Left ventricle myocardium inferior (tissue), 1 donor: ENCODE data around the gene FXYD1. TPM values are rescaled to one million over a fixed set of nuclear protein-coding genes. Genes with fewer than 3 reads are reported as not detected.

Source experiments
- DNase-seq: peaks from one replicate; pipeline ENCODE4 v3.0.0-alpha.2; 2020
- H3K27ac ChIP-seq: fragments of 200-600 bp; replicated peaks from 2 replicates; pipeline ENCODE4 v1.8.0; 2021
- H3K27me3 ChIP-seq: fragments of 200-600 bp; 2 replicates; pipeline ENCODE4 v1.8.0; 2021; ENCODE audit warnings: low read depth
- H3K36me3 ChIP-seq: fragments of 200-600 bp; 2 replicates; pipeline ENCODE4 v1.8.0; 2021
- H3K4me1 ChIP-seq: fragments of 200-600 bp; 2 replicates; pipeline ENCODE4 v1.8.0; 2021
- H3K4me3 ChIP-seq: fragments of 200-600 bp; 2 replicates; pipeline ENCODE4 v1.8.0; 2021; ENCODE audit warnings: mild to moderate bottlenecking, moderate library complexity
- H3K9me3 ChIP-seq: fragments of 200-600 bp; replicated peaks from 2 replicates; pipeline ENCODE4 v1.8.0; 2021
- intact Hi-C: fragments of 100-400 bp; cut with micrococcal nuclease; formaldehyde crosslinking; loops from one replicate; pipeline ENCODE4 v1.11.0; 2022
- long read RNA-seq: library from polyadenylated mRNA; unstranded; transcript quantifications from one replicate; pipeline ENCODE4 v2.0.0, GENCODE V29; 2021
- total RNA-seq: library from RNA; stranded (reverse); fragmentation: NEBNext Ultra II Directional; extraction: Animal tissue kit (Norgen Biotek cat#: 25700); gene quantifications from one replicate; pipeline ENCODE4 v1.2.1, GENCODE V29; 2021
- TF ChIP-seq, protein P1 (sequence below): fragments of 200-600 bp; IDR thresholded peaks from 2 replicates; pipeline ENCODE4 v1.8.0; 2021; ENCODE audit warnings: antibody characterized with exemption, mild to moderate bottlenecking, borderline replicate concordance
- donor health status: DM: no; HTN: yes; CAD: no; lungs with severe emphysema.

Gene FXYD1
- 509 TPM for total RNA-seq
- long read RNA-seq, transcript FXYD1-202 (8 exons, 594 nt), result minor isoform, 5 of 192 reads
- long read RNA-seq, transcript FXYD1-206 (8 exons, 486 nt), result major isoform, 68 of 192 reads
- long read RNA-seq, transcript FXYD1-211 (8 exons, 690 nt), result minor isoform, 6 of 192 reads
- long read RNA-seq, transcript FXYD1-201 (8 exons, 592 nt), result minor isoform, 47 of 192 reads
- long read RNA-seq, partial matches to known transcripts, result 57 of 192 reads
- long read RNA-seq, other reads (novel, unspliced or antisense), result 6 of 192 reads

DNA sequence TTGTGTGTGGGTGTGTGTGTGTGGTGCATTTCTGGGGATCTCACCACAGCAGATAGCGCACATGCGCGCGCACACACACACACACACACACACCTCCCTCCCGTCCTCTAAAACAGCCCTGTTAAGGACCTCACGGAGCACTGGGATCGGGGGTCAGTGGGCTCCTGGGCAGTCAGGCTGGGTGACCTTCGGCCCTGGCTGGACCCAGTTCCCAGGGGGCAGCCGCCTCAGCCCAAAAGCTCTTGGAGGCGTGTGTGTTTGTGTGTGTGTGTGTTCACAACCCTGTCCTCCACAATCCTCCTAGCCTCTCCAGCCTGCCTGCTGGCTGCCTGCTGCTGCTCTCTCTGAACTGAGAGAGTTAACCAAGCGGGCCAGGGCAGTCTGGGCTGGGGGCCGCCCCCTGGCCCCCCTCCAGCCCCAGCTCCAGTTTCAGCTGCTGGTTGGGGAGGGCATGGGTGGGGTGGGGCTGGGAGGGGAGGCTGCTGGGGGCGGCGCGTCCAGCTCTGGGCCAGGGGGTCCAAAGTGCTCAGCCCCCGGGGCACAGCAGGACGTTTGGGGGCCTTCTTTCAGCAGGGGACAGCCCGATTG, at the start of gene FXYD1:
TSS of gene FXYD1 (plus strand) at position 520 of the 588 bp plus-strand sequence. CDS start 1,256 bp downstream, outside the sequence.
- peaks cover 76% of the 10 kb centered on the region for H3K4me1 ChIP-seq
- intact Hi-C loops, result no loop called here
- H3K27ac ChIP-seq, result peak within 1 kb of the TSS; percentile 97
- TF ChIP-seq, protein P1, sequence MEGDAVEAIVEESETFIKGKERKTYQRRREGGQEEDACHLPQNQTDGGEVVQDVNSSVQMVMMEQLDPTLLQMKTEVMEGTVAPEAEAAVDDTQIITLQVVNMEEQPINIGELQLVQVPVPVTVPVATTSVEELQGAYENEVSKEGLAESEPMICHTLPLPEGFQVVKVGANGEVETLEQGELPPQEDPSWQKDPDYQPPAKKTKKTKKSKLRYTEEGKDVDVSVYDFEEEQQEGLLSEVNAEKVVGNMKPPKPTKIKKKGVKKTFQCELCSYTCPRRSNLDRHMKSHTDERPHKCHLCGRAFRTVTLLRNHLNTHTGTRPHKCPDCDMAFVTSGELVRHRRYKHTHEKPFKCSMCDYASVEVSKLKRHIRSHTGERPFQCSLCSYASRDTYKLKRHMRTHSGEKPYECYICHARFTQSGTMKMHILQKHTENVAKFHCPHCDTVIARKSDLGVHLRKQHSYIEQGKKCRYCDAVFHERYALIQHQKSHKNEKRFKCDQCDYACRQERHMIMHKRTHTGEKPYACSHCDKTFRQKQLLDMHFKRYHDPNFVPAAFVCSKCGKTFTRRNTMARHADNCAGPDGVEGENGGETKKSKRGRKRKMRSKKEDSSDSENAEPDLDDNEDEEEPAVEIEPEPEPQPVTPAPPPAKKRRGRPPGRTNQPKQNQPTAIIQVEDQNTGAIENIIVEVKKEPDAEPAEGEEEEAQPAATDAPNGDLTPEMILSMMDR, result no peak
- no peaks in the 10 kb centered on the region for H3K9me3 ChIP-seq
- H3K4me3 ChIP-seq, result peak within 1 kb of the TSS; percentile 69
- H3K36me3 ChIP-seq, result no peaks in the 10 kb centered on the region
- DNase-seq, result peak; percentile 78
- H3K27me3 ChIP-seq, result peaks cover 31% of the 10 kb centered on the region

DNA sequence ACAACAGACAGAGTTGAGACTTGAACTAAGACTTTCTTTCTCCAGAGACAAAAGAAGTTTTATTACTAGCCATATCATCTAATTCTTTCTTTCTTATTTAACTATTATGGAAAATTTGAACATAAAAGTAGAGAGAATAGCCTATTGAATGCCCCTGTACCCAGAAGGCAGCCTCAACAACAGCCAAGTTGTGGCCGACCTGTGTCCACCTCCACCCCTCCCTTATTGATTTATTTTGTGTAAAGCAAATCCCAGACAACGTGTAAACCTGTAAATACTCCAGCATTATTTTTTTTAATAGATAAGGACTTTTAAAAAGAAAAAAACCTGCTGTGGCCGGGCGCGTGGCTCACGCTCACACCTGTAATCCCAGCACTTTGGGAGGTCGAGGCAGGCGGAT, 49.1 kb upstream of the FXYD1 start:
- Histone ChIP-seq H3K4me1 (peaks cover 9% of the 10 kb centered on the region), H3K27me3 (peaks cover 39% of the 10 kb centered on the region)
- intact Hi-C loops, result no loop called here

DNA sequence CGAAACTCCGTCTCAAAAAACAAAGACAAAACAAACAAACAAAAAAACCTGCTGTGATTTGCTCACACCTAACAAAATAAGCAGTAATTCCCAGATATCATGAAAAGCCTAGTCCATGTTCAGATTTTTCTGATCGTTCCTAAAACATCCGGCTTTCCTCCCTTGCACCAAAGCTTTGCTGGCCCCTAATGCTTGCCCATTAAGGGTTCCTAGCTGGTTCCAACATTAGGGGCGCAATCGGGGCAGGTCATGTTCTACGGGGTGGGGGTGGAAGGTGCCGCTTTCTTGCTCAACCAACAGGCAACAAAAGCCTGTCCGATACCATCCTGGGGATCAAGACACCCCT, 48.5 kb upstream of the FXYD1 start:
- no peaks in the 10 kb centered on the region for H3K9me3 ChIP-seq
- H3K4me1 ChIP-seq, result peaks cover 9% of the 10 kb centered on the region
- intact Hi-C loops, result no loop called here
- H3K4me3 ChIP-seq, result no peak overlapping the region
- H3K27ac ChIP-seq, result no peak overlapping the region
- peaks cover 39% of the 10 kb centered on the region for H3K27me3 ChIP-seq
- no peaks in the 10 kb centered on the region for H3K36me3 ChIP-seq
- DNase-seq, result no peak
- TF ChIP-seq, protein P1, result no peak

More for the DNA sequence above, 49.1 kb upstream of the FXYD1 start:
- Histone ChIP-seq H3K36me3 (no peaks in the 10 kb centered on the region), H3K4me3 (no peak overlapping the region), H3K9me3 (no peaks in the 10 kb centered on the region), H3K27ac (no peak overlapping the region)
- no peak for DNase-seq
- TF ChIP-seq, protein P1, result no peak

DNA sequence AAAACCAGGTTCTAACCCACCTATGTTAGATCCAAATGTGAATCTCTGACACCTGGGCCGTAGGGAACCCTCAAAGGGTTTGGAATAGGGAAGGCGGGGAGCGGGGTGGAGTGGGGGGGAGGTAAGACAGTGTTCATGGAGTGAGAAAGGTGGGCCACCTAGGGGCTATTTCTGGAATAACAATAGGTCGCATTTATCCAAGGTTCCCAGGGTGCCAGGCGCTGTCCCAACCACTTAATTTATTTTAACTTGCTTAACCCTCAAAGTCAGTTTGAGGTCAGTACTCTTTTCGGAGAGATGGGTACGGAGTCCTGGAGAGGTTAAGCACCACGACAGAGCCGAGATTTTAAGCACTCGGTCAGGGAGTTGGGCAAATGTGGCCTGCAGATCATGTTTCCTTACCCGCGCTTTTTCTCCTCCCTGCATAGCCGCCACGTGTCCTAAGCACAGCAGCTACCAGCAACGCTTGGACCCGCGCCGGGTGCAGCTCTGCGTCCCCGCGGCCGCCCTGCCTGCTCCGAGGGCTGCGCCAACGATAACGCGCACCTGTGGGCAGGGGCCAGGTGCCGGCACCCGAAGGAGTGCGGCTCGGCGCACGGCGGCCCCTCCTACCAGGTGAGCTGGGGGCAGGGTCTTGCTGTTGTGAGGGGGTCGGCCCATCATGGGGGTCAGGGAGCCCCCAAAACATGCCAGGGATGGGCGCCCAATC, 48.0 kb upstream of the FXYD1 start:
- H3K36me3 ChIP-seq, result no peaks in the 10 kb centered on the region
- peaks cover 9% of the 10 kb centered on the region for H3K4me1 ChIP-seq
- intact Hi-C loops, result no loop called here
- DNase-seq, result no peak
- TF ChIP-seq, protein P1, result peak; percentile 73
- H3K27me3 ChIP-seq, result peaks cover 39% of the 10 kb centered on the region
- no peaks in the 10 kb centered on the region for H3K9me3 ChIP-seq
- peak overlapping the region; percentile 38 for H3K4me3 ChIP-seq
- H3K27ac ChIP-seq, result no peak overlapping the region

DNA sequence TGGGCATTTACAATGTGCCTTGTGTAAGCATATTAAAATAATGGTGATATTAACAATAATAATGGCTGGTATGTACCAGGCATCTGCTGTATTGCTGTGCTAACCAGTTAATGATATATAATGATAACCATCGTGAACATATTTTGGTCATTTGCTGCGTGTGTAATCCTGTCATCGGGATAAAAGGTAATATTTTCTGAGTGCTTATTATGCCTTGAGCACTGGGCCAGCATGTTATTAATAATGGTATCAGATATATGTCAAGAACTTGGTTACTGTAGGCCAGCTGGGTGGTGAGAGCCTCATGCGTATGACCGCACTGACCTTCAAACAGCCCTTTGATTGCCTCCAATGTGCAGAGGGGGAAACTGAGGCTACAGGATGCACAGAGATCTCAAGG, 45.2 kb upstream of the FXYD1 start:
- Histone ChIP-seq H3K4me3 (no peak overlapping the region), H3K36me3 (no peaks in the 10 kb centered on the region), H3K27ac (no peak overlapping the region), H3K9me3 (no peaks in the 10 kb centered on the region), H3K27me3 (peaks cover 36% of the 10 kb centered on the region), H3K4me1 (peaks cover 9% of the 10 kb centered on the region)
- no peak for DNase-seq
- TF ChIP-seq, protein P1, result no peak
- intact Hi-C loops, result no loop called here
